Middle frontal gyrus (tissue), 1 donor: ENCODE measurements around the gene GALNT11.

ENCODE experiments used
- DNase-seq: peaks from one replicate; pipeline ENCODE4 v3.0.0-alpha.2; 2015; ENCODE audit warnings: low spot score; ENCODE audit errors: extremely low spot score

The GALNT11 gene

GRCh38 chr7:152115021-152115718, 89.7 kb downstream of the GALNT11 start:
- DNase-seq: no peak

- DNase-seq: no peak
Measured at GRCh38 chr7:152117356-152117755, 91.9 kb downstream of the GALNT11 start.

GRCh38 chr7:152120210-152120609, 94.7 kb downstream of the GALNT11 start:
- no peak for DNase-seq

- DNase-seq: no peak
Measured at GRCh38 chr7:152120776-152121175, 95.3 kb downstream of the GALNT11 start.

- no peak for DNase-seq
Measured at GRCh38 chr7:152121432-152121831, 96.0 kb downstream of the GALNT11 start.

- DNase-seq: no peak
Measured at GRCh38 chr7:152122540-152122939, 97.1 kb downstream of the GALNT11 start.

- DNase-seq: no peak
Measured at GRCh38 chr7:152126741-152127140, 101.3 kb downstream of the GALNT11 start.

- DNase-seq: no peak
Measured at GRCh38 chr7:152127229-152127628, 101.8 kb downstream of the GALNT11 start.

- no peak for DNase-seq
Measured at GRCh38 chr7:152128252-152128651, 102.8 kb downstream of the GALNT11 start.

- no peak for DNase-seq
Measured at GRCh38 chr7:152128741-152129461, 103.4 kb downstream of the GALNT11 start.

GRCh38 chr7:152129682-152130081, 104.2 kb downstream of the GALNT11 start:
- DNase-seq: no peak

GRCh38 chr7:152130658-152131590, 105.5 kb downstream of the GALNT11 start:
- DNase-seq: no peak

- no peak for DNase-seq
Measured at GRCh38 chr7:152131981-152132494, 106.6 kb downstream of the GALNT11 start.

GRCh38 chr7:152132812-152133211, 107.3 kb downstream of the GALNT11 start:
- DNase-seq: no peak

- DNase-seq: no peak
Measured at GRCh38 chr7:152133804-152134203, 108.3 kb downstream of the GALNT11 start.

GRCh38 chr7:152136686-152137085, 111.2 kb downstream of the GALNT11 start:
- DNase-seq: no peak

- no peak for DNase-seq
Measured at GRCh38 chr7:152137476-152138025, 112.1 kb downstream of the GALNT11 start.

- DNase-seq: no peak
Measured at GRCh38 chr7:152140067-152140466, 114.6 kb downstream of the GALNT11 start.

- DNase-seq: no peak
Measured at GRCh38 chr7:152140560-152140959, 115.1 kb downstream of the GALNT11 start.

- no peak for DNase-seq
Measured at GRCh38 chr7:152142976-152143595, 117.6 kb downstream of the GALNT11 start.
